Fibroblast of lung (primary cell): ENCODE data around the gene PRR5L. TPM values are rescaled to one million over a fixed set of nuclear protein-coding genes. Genes with fewer than 3 reads are reported as not detected.

Source experiments
- DNase-seq, 2 donors: peaks; one replicate each; pipeline versions ENCODE4 v3.0.0 to v3.0.0-alpha.2; 2010; ENCODE audit warnings: low read depth in 2 of 2
- H2AFZ ChIP-seq: 2 replicates; pipeline ENCODE4 v1.5.1; 2012; ENCODE audit warnings: low read length, control low read depth, inconsistent platforms
- H3K27ac ChIP-seq: 2 replicates; pipeline ENCODE4 v1.5.1; 2011; ENCODE audit warnings: low read length, control low read depth; ENCODE audit not compliant: insufficient read depth
- H3K27me3 ChIP-seq: 2 replicates; pipeline ENCODE4 v1.5.1; 2011; ENCODE audit warnings: mild to moderate bottlenecking, low read length; ENCODE audit not compliant: control insufficient read depth, insufficient read depth
- H3K36me3 ChIP-seq: 2 replicates; pipeline ENCODE4 v1.5.1; 2011; ENCODE audit warnings: low read length; ENCODE audit not compliant: control insufficient read depth, insufficient read depth
- H3K4me1 ChIP-seq: 2 replicates; pipeline ENCODE4 v1.5.1; 2011; ENCODE audit warnings: low read length; ENCODE audit not compliant: control insufficient read depth, insufficient read depth; ENCODE audit errors: extremely low read depth
- H3K4me2 ChIP-seq: 2 replicates; pipeline ENCODE4 v1.5.1; 2011; ENCODE audit warnings: low read length, control low read depth; ENCODE audit not compliant: insufficient read depth; ENCODE audit errors: extremely low read depth
- H3K4me3 ChIP-seq, 4 experiments: fragments of 200-600 bp in 1 of 4; sonication (generic) in 1 of 4; replicated peaks in 1 of 4; 2 replicates each; pipeline ENCODE4 v1.5.1; 2011 to 2016; ENCODE audit warnings: low read length in 4 of 4, low read depth in 3 of 4, mild to moderate bottlenecking in 3 of 4, control low read depth in 2 of 4, inconsistent platforms in 1 of 4, mixed read lengths in 1 of 4; ENCODE audit not compliant: insufficient read depth in 1 of 4; ENCODE audit errors: control extremely low read depth in 1 of 4
- H3K79me2 ChIP-seq: 2 replicates; pipeline ENCODE4 v1.5.1; 2012; ENCODE audit warnings: mild to moderate bottlenecking, low read length, inconsistent platforms; ENCODE audit not compliant: control insufficient read depth, insufficient read depth
- H3K9ac ChIP-seq: 2 replicates; pipeline ENCODE4 v1.5.1; 2011; ENCODE audit warnings: mild to moderate bottlenecking, low read length, control low read depth; ENCODE audit not compliant: insufficient read depth
- H3K9me3 ChIP-seq: 2 replicates; pipeline ENCODE4 v1.5.1; 2012; ENCODE audit warnings: low read depth, low read length; ENCODE audit not compliant: control insufficient read depth, insufficient read depth
- H4K20me1 ChIP-seq: 2 replicates; pipeline ENCODE4 v1.5.1; 2011; ENCODE audit warnings: low read length; ENCODE audit not compliant: control insufficient read depth, insufficient read depth; ENCODE audit errors: extremely low read depth
- CTCF ChIP-seq, 2 donors: IDR thresholded peaks in 1 of 2; conservative IDR thresholded peaks in 1 of 2; 1 replicate in 1 of 2; 2 replicates in 1 of 2; pipeline ENCODE4 v1.5.1; 2011 to 2012; ENCODE audit warnings: low read length in 2 of 2, control low read depth in 1 of 2, inconsistent platforms in 1 of 2, low read depth in 1 of 2, mild to moderate bottlenecking in 1 of 2
- EZH2 ChIP-seq: IDR thresholded peaks from 2 replicates; pipeline ENCODE4 v1.5.1; 2012; ENCODE audit warnings: low read length, control low read depth, mild to moderate bottlenecking; ENCODE audit errors: missing control alignments
- polyA plus RNA-seq, 2 donors: library from polyadenylated mRNA; depleted of rRNA in 1 of 2; stranded (reverse) in 1 of 2; unstranded in 1 of 2; fragments of >200 nt; gene quantifications; 2 replicates each; pipeline ENCODE4 v1.2.1, GENCODE V29; 2011 to 2012; ENCODE audit warnings: missing spikeins in 1 of 2
- total RNA-seq: library from RNA; depleted of rRNA; stranded (reverse); fragments of >200 nt; gene quantifications from 2 replicates; pipeline ENCODE4 v1.2.1, GENCODE V29; 2014

Gene PRR5L
- total and polyA plus RNA-seq, 2 donors (not counting 1 experiment from before 2014, with no cell fraction given), result 2.8 to 6.3 TPM

GRCh38 chr11:36311926-36312595 lies 16.0 kb downstream of the PRR5L start:
- Histone ChIP-seq H3K4me3 (no peak overlapping the region), H2AFZ (no peak overlapping the region), H3K9me3 (no peaks in the 10 kb centered on the region), H3K4me1 (no peaks in the 10 kb centered on the region), H3K36me3 (no peaks in the 10 kb centered on the region), H3K9ac (no peak overlapping the region), H3K4me2 (no peak overlapping the region), H3K27ac (no peak overlapping the region), H4K20me1 (no peaks in the 10 kb centered on the region), H3K27me3 (no peaks in the 10 kb centered on the region), H3K79me2 (no peaks in the 10 kb centered on the region)
- no peak for TF ChIP-seq CTCF (conservative IDR thresholded peaks at IDR 0.05 in 1 of 2, IDR thresholded peaks at IDR 0.05 in 1 of 2; ENCODE audit: low read depth in 1 of 2, low read length in 2 of 2)
- no peak for TF ChIP-seq EZH2
- peak in 1 of 2 donors; percentile 52 for DNase-seq

DNA sequence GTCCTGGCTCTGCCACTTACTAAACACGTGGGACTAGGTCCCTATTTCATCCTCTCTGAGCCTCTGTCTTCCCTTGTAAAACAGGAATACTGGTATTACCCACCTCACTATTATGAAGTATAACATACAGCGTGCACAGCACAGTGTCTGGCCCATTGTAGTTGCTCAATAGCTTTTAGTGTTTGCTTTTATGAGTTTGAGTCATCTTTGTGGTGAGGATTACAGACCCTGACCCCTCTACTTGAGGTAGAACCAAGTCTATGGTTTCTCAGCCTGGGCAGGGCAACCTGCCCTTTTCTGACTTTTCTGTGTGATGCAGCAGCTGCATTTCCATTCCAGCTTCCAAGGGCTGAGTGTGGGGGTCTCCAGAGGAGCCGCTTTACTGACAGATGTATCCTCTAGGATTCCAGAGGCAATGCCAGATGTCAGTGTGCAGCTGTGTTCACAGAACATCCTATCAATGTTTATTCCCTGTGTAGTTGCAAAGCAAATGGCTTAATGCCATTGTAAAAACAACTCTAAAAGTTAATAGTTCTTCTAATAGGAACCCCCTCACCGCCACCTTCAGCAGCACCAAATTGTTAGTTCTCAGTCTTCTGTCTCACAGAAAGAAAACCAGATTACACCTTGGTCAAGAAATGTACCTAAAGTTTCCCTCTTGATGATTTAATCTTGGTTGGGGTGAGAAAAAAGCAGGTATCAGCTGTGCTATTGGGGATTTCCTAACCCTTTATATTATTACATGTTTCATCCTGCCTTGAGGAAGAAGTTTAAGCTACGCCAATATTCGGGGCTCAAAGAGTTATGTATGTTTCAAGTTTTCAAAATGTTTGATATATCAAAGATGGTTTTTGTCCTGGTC lies 16.8 kb downstream of the PRR5L start:
- no peaks in the 10 kb centered on the region for H3K79me2 ChIP-seq
- no peak overlapping the region for H3K27ac ChIP-seq

More for the DNA sequence above, 16.8 kb downstream of the PRR5L start:
- no peaks in the 10 kb centered on the region for H3K36me3 ChIP-seq
- H3K4me2 ChIP-seq, result no peak overlapping the region
- no peak overlapping the region for H3K9ac ChIP-seq
- peak; percentile 89 to 94 for DNase-seq
- no peaks in the 10 kb centered on the region for H4K20me1 ChIP-seq
- H3K4me1 ChIP-seq, result no peaks in the 10 kb centered on the region
- H3K4me3 ChIP-seq, result no peak overlapping the region
- TF ChIP-seq CTCF (conservative IDR thresholded peaks at IDR 0.05 in 1 of 2, IDR thresholded peaks at IDR 0.05 in 1 of 2; ENCODE audit: low read depth in 1 of 2, low read length in 2 of 2), result no peak
- no peak for TF ChIP-seq EZH2
- H3K27me3 ChIP-seq, result no peaks in the 10 kb centered on the region
- H3K9me3 ChIP-seq, result no peaks in the 10 kb centered on the region
- H2AFZ ChIP-seq, result no peak overlapping the region
